Tibial nerve (tissue), 4 donors: ENCODE data around the gene HOXB5. TPM values are rescaled to one million over a fixed set of nuclear protein-coding genes. Genes with fewer than 3 reads are reported as not detected.

ENCODE experiments used
- DNase-seq, 2 donors: peaks; one replicate each; pipeline ENCODE4 v3.0.0-alpha.2; 2019; ENCODE audit warnings: low spot score in 2 of 2
- H3K27ac ChIP-seq, 4 donors: fragments of 200-600 bp; sonication (generic) in 3 of 4; one replicate each; pipeline ENCODE4 v1.5.1; 2017 to 2019; ENCODE audit warnings: mild to moderate bottlenecking in 1 of 4
- H3K27me3 ChIP-seq, 2 donors: fragments of 200-600 bp; sonication (generic) in 1 of 2; one replicate each; pipeline versions ENCODE4 v1.5.1 to v1.6.0; 2017 to 2019
- H3K36me3 ChIP-seq, 3 donors: fragments of 200-600 bp; sonication (generic); one replicate each; pipeline ENCODE4 v1.5.1; 2018 to 2019
- H3K4me1 ChIP-seq, 4 donors: fragments of 200-600 bp; sonication (generic) in 3 of 4; one replicate each; pipeline ENCODE4 v1.5.1; 2017 to 2019
- H3K4me3 ChIP-seq, 4 donors: fragments of 200-600 bp; sonication (generic) in 3 of 4; one replicate each; pipeline ENCODE4 v1.5.1; 2017 to 2019; ENCODE audit warnings: mild to moderate bottlenecking in 1 of 4, moderate library complexity in 1 of 4
- H3K9me3 ChIP-seq, 4 donors: fragments of 200-600 bp; sonication (generic) in 3 of 4; one replicate each; pipeline ENCODE4 v1.5.1; 2017 to 2019
- CTCF ChIP-seq, 5 experiments: fragments of 200-600 bp in 3 of 5; fragments of 450-650 bp in 2 of 5; sonication (generic) in 3 of 5; IDR thresholded peaks; one replicate each; pipeline ENCODE4 v1.5.1; 2016 to 2019; ENCODE audit warnings: antibody characterized with exemption in 5 of 5, mild to moderate bottlenecking in 3 of 5, moderate library complexity in 2 of 5
- EP300 ChIP-seq, 2 donors: sonication (generic); formaldehyde crosslinking; IDR thresholded peaks; one replicate each; pipeline ENCODE4 v1.6.1; 2017; ENCODE audit warnings: antibody characterized with exemption in 2 of 2, mild to moderate bottlenecking in 1 of 2
- POLR2A ChIP-seq, 2 donors: fragments of 450-650 bp; IDR thresholded peaks; one replicate each; pipeline ENCODE4 v1.6.1; 2017; ENCODE audit warnings: antibody characterized with exemption in 2 of 2, mild to moderate bottlenecking in 2 of 2, moderate library complexity in 2 of 2
- WGBS, 2 donors: methylation state at CpG; one replicate each; pipeline ENCODE4 v1.1.5; 2018; 5-methylcytosine and 5-hydroxymethylcytosine counted together
- total RNA-seq, 4 donors: library from RNA; depleted of rRNA; stranded (reverse); fragments of >200 nt; gene quantifications; one replicate each; pipeline ENCODE4 v1.1.0, GENCODE V29; 2016

Gene HOXB5
- total RNA-seq, 4 donors from 2014 or later, result 1.6 to 1.8 TPM; not detected in 2

GRCh38 chr17:48628649-48629410, 35.3 kb upstream of the HOXB5 start:
- no peak for DNase-seq
- no peaks in the 10 kb centered on the region for H3K36me3 ChIP-seq
- no peak overlapping the region for H3K4me3 ChIP-seq
- H3K4me1 ChIP-seq, result peaks cover 0 to 37% (median 20%) of the 10 kb centered on the region in 4 donors
- no peak overlapping the region for H3K27ac ChIP-seq
- TF ChIP-seq POLR2A (IDR thresholded peaks at IDR 0.05) (no peak), EP300 (IDR thresholded peaks at IDR 0.05) (no peak), CTCF (IDR thresholded peaks at IDR 0.05) (no peak)
- H3K27me3 ChIP-seq, result peaks cover 0 to 100% of the 10 kb centered on the region in 2 donors
- no peaks in the 10 kb centered on the region for H3K9me3 ChIP-seq
- 49 to 50% methylated on average over 5 of the region's 5 CpGs for WGBS, 2 donors

GRCh38 chr17:48627623-48628521, 34.3 kb upstream of the HOXB5 start:
- no peak for DNase-seq
- H3K27ac ChIP-seq, result no peak overlapping the region
- 34 to 35% methylated on average over 27 of the region's 27 CpGs for WGBS, 2 donors
- no peaks in the 10 kb centered on the region for H3K9me3 ChIP-seq
- H3K4me1 ChIP-seq, result peaks cover 0 to 30% (median 20%) of the 10 kb centered on the region in 4 donors
- H3K27me3 ChIP-seq, result peaks cover 0 to 100% of the 10 kb centered on the region in 2 donors
- no peaks in the 10 kb centered on the region for H3K36me3 ChIP-seq
- H3K4me3 ChIP-seq, result no peak overlapping the region
- TF ChIP-seq EP300 (IDR thresholded peaks at IDR 0.05), result no peak
- TF ChIP-seq CTCF (IDR thresholded peaks at IDR 0.05), result no peak
- no peak for TF ChIP-seq POLR2A (IDR thresholded peaks at IDR 0.05)

GRCh38 chr17:48627118-48627597, 33.6 kb upstream of the HOXB5 start:
- no peak for DNase-seq

GRCh38 chr17:48626245-48627117, 32.9 kb upstream of the HOXB5 start, which contains the start of gene HOXB9:
Gene HOXB9, minus strand, starts transcription at chr17:48626358. Its CDS starts 89 bp downstream, at chr17:48626269.
- H3K27me3 ChIP-seq, result peaks cover 0 to 100% of the 10 kb centered on the region in 2 donors
- no peaks in the 10 kb centered on the region for H3K9me3 ChIP-seq
- no peak for TF ChIP-seq POLR2A (IDR thresholded peaks at IDR 0.05)
- peaks cover 0 to 30% (median 20%) of the 10 kb centered on the region in 4 donors for H3K4me1 ChIP-seq
- peak within 1 kb of the TSS in 2 of 4 donors; percentile 44 to 63 for H3K27ac ChIP-seq
- WGBS, 2 donors, result 1% methylated on average over 43 to 48 of the region's 50 CpGs
- no peaks in the 10 kb centered on the region for H3K36me3 ChIP-seq
- DNase-seq, result no peak
- H3K4me3 ChIP-seq, result peak within 1 kb of the TSS; percentile 13 to 48 (median 32)

More at GRCh38 chr17:48627118-48627597, 33.6 kb upstream of the HOXB5 start:
- 23 to 29% methylated on average over 5 of the region's 5 CpGs for WGBS, 2 donors
- peaks cover 0 to 100% of the 10 kb centered on the region in 2 donors for H3K27me3 ChIP-seq
- no peak overlapping the region for H3K4me3 ChIP-seq
- no peaks in the 10 kb centered on the region for H3K36me3 ChIP-seq
- H3K27ac ChIP-seq, result no peak overlapping the region
- H3K9me3 ChIP-seq, result no peaks in the 10 kb centered on the region
- H3K4me1 ChIP-seq, result peaks cover 0 to 30% (median 20%) of the 10 kb centered on the region in 4 donors
- TF ChIP-seq EP300 (IDR thresholded peaks at IDR 0.05), result no peak
- no peak for TF ChIP-seq POLR2A (IDR thresholded peaks at IDR 0.05)
- no peak for TF ChIP-seq CTCF (IDR thresholded peaks at IDR 0.05)
